Fibroblast of villous mesenchyme (primary cell): ENCODE results near the gene PSMC3IP. TPM values are rescaled to one million over a fixed set of nuclear protein-coding genes. Genes with fewer than 3 reads are reported as not detected.
A peak's percentile ranks its signal among the peaks of the same experiment; 100 is the strongest.

ENCODE experiments used
- DNase-seq: peaks from one replicate; pipeline ENCODE4 v3.0.0-alpha.2; 2010; ENCODE audit warnings: low read depth
- H3K4me3 ChIP-seq: 2 replicates; pipeline ENCODE4 v1.5.1; 2011; ENCODE audit warnings: low read depth, mild to moderate bottlenecking, low read length
- CTCF ChIP-seq: IDR thresholded peaks from 2 replicates; pipeline ENCODE4 v1.5.1; 2012; ENCODE audit warnings: low read depth, mild to moderate bottlenecking, low read length; ENCODE audit not compliant: insufficient read depth
- total RNA-seq: library from RNA; depleted of rRNA; stranded (reverse); fragments of >200 nt; gene quantifications from 2 replicates; pipeline ENCODE4 v1.2.3, GENCODE V29; 2012

The PSMC3IP gene
- total RNA-seq, 1 donor, result 3.9 TPM

- H3K4me3 ChIP-seq, result no peak overlapping the region
- DNase-seq, result no peak
- no peak for TF ChIP-seq CTCF
Observed at GRCh38 chr17:42529061-42529460, 48.5 kb downstream of the PSMC3IP start.

GRCh38 chr17:42527932-42528331 lies 49.6 kb downstream of the PSMC3IP start:
- DNase-seq, result no peak
- TF ChIP-seq CTCF, result no peak
- H3K4me3 ChIP-seq, result no peak overlapping the region

- no peak for DNase-seq
- H3K4me3 ChIP-seq, result no peak overlapping the region
- TF ChIP-seq CTCF, result no peak
Observed at GRCh38 chr17:42526031-42526444, 51.5 kb downstream of the PSMC3IP start.

- DNase-seq, result peak; percentile 48
- no peak for TF ChIP-seq CTCF
- no peak overlapping the region for H3K4me3 ChIP-seq
Observed at GRCh38 chr17:42525221-42525620, 52.3 kb downstream of the PSMC3IP start.

- H3K4me3 ChIP-seq, result no peak overlapping the region
- TF ChIP-seq CTCF, result no peak
- DNase-seq, result no peak
Observed at GRCh38 chr17:42522798-42523278, 54.7 kb downstream of the PSMC3IP start.

Other genes starting within 250 kb of the PSMC3IP start
- 113 and 180 TPM in 2 replicates for gene STAT3, start 189.3 kb downstream of the PSMC3IP start, total RNA-seq
- 988 and 1,007 TPM in 2 replicates for gene CAVIN1, start 154.5 kb downstream of the PSMC3IP start, total RNA-seq
- 66.4 and 82.5 TPM in 2 replicates for gene ATP6V0A1, start 118.9 kb downstream of the PSMC3IP start, total RNA-seq
- 28.5 and 35.1 TPM in 2 replicates for gene NAGLU, start 41.5 kb downstream of the PSMC3IP start, total RNA-seq
- 3.5 and 11.9 TPM in 2 replicates for gene HSD17B1, start 24.8 kb downstream of the PSMC3IP start, total RNA-seq
- gene COASY, start 15.6 kb downstream of the PSMC3IP start, total RNA-seq, result 18.0 and 22.0 TPM in 2 replicates
- 31.2 and 47.5 TPM in 2 replicates for gene MLX, start 10.6 kb downstream of the PSMC3IP start, total RNA-seq
- gene RETREG3, start 31.6 kb upstream of the PSMC3IP start, total RNA-seq, result 59.9 and 80.3 TPM in 2 replicates
- gene TUBG1, start 32.0 kb upstream of the PSMC3IP start, total RNA-seq, result 36.1 and 52.2 TPM in 2 replicates
- gene TUBG2, start 81.6 kb upstream of the PSMC3IP start, total RNA-seq, result 11.7 and 13.2 TPM in 2 replicates
- 13.8 and 15.1 TPM in 2 replicates for gene PLEKHH3, start 99.3 kb upstream of the PSMC3IP start, total RNA-seq
- 4.5 and 6.5 TPM in 2 replicates for gene CCR10, start 104.1 kb upstream of the PSMC3IP start, total RNA-seq
- gene CNTNAP1, start 104.8 kb upstream of the PSMC3IP start, total RNA-seq, result 45.4 and 60.5 TPM in 2 replicates
- 16.8 and 22.0 TPM in 2 replicates for gene EZH1, start 167.3 kb upstream of the PSMC3IP start, total RNA-seq
- gene RAMP2, start 183.5 kb upstream of the PSMC3IP start, total RNA-seq, result not detected in 2 replicates
- gene VPS25, start 195.7 kb upstream of the PSMC3IP start, total RNA-seq, result 52.2 and 53.1 TPM in 2 replicates
- gene WNK4, start 202.9 kb upstream of the PSMC3IP start, total RNA-seq, result 1.3 and 3.9 TPM in 2 replicates
- gene COA3, start 221.0 kb upstream of the PSMC3IP start, total RNA-seq, result 52.2 and 66.4 TPM in 2 replicates
- gene CNTD1, start 221.1 kb upstream of the PSMC3IP start, total RNA-seq, result 0.32 TPM in 1 of 2 replicates, not detected in the other
- gene BECN1, start 246.6 kb upstream of the PSMC3IP start, total RNA-seq, result 70.2 and 90.2 TPM in 2 replicates